Chondrocyte (in vitro differentiated cells): ENCODE measurements around the gene PDE4D. TPM values are rescaled to one million over a fixed set of nuclear protein-coding genes. Genes with fewer than 3 reads are reported as not detected.
A peak's percentile ranks its signal among the peaks of the same experiment; 100 is the strongest.

Experiments used
- DNase-seq: peaks from one replicate; pipeline ENCODE4 v3.0.0; 2021; ENCODE audit warnings: mixed read lengths, low spot score
- H3K27ac Mint-ChIP-seq: one replicate; pipeline ENCODE4 v1.8.0; 2021; ENCODE audit warnings: mild to moderate bottlenecking, moderate library complexity, mixed read lengths; ENCODE audit not compliant: unreplicated experiment
- H3K27me3 Mint-ChIP-seq: 2 replicates; pipeline ENCODE4 v1.8.0; 2021; ENCODE audit warnings: low read depth, mixed read lengths
- H3K36me3 Mint-ChIP-seq: 2 replicates; pipeline ENCODE4 v1.8.0; 2021; ENCODE audit warnings: low read depth, mixed read lengths
- H3K4me1 Mint-ChIP-seq: 2 replicates; pipeline ENCODE4 v1.8.0; 2021; ENCODE audit warnings: low read depth, mild to moderate bottlenecking, mixed read lengths
- H3K4me3 Mint-ChIP-seq: one replicate; pipeline ENCODE4 v1.8.0; 2021; ENCODE audit warnings: mild to moderate bottlenecking, moderate library complexity, mixed read lengths; ENCODE audit not compliant: unreplicated experiment
- H3K9me3 Mint-ChIP-seq: 2 replicates; pipeline ENCODE4 v1.8.0; 2021; ENCODE audit warnings: low read depth, mixed read lengths
- total RNA-seq: library from RNA; stranded (reverse); gene quantifications from 3 replicates; pipeline ENCODE4 v1.2.1, GENCODE V29; 2021
- TF ChIP-seq, protein P1 (sequence below): fragments of 200-600 bp; sonication (generic); IDR thresholded peaks from 2 replicates; pipeline ENCODE4 v1.5.0; 2021; ENCODE audit warnings: antibody characterized with exemption, mild to moderate bottlenecking, moderate library complexity

Gene PDE4D
- total RNA-seq, 1 donor from 2014 or later = 21.1 TPM

DNA sequence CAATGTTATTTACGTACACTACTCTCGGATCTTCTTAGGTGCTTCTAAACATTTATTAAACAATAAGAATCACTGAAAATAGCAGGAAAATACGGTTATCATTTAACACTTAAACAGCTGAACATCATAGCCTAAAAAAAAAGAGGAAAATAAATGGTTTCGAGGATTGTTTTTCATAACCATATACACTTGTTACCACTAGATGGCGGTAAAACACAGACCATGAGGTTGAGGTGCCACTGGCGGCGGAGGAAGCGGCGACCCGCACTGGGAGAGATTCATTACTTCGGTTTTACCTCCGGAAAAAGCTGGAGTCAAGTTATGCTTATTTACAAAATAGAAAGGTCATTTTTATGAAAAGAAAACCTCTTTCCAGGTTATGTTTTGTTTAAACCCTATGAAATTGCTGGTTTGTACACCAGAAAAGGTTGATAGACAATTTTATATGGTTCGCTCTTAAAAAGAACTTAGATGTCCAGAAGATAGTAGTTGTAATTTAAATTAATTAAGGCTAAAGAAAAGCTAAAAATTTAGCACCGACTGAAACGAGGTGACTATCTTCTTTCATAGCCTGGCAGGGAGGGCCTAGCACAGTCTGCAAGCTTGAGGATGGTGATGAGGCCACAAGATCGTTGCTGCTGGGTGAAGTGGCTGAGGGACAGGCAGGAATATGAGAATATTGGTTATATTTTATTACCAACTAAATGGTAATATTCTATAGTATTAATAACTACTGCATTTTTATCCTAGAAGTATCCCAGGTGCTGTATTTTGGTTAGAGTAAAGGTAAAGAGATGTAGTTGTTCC lies 704.9 kb downstream of the PDE4D start:
- Mint-ChIP-seq H3K27me3 (no peaks in the 10 kb centered on the region), H3K27ac (peak overlapping the region; percentile 65), H3K4me3 (peak overlapping the region; percentile 64), H3K36me3 (peaks cover 3% of the 10 kb centered on the region), H3K9me3 (no peaks in the 10 kb centered on the region), H3K4me1 (peaks cover 23% of the 10 kb centered on the region)
- TF ChIP-seq, protein P1, sequence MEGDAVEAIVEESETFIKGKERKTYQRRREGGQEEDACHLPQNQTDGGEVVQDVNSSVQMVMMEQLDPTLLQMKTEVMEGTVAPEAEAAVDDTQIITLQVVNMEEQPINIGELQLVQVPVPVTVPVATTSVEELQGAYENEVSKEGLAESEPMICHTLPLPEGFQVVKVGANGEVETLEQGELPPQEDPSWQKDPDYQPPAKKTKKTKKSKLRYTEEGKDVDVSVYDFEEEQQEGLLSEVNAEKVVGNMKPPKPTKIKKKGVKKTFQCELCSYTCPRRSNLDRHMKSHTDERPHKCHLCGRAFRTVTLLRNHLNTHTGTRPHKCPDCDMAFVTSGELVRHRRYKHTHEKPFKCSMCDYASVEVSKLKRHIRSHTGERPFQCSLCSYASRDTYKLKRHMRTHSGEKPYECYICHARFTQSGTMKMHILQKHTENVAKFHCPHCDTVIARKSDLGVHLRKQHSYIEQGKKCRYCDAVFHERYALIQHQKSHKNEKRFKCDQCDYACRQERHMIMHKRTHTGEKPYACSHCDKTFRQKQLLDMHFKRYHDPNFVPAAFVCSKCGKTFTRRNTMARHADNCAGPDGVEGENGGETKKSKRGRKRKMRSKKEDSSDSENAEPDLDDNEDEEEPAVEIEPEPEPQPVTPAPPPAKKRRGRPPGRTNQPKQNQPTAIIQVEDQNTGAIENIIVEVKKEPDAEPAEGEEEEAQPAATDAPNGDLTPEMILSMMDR = peak; percentile 99
- no peak for DNase-seq

GRCh38 chr5:59187857-59188256 lies 705.7 kb downstream of the PDE4D start:
- Mint-ChIP-seq H3K36me3 (peaks cover 3% of the 10 kb centered on the region), H3K4me1 (peaks cover 19% of the 10 kb centered on the region), H3K27me3 (no peaks in the 10 kb centered on the region), H3K4me3 (no peak overlapping the region), H3K27ac (no peak overlapping the region), H3K9me3 (no peaks in the 10 kb centered on the region)
- TF ChIP-seq, protein P1 = no peak
- no peak for DNase-seq

DNA sequence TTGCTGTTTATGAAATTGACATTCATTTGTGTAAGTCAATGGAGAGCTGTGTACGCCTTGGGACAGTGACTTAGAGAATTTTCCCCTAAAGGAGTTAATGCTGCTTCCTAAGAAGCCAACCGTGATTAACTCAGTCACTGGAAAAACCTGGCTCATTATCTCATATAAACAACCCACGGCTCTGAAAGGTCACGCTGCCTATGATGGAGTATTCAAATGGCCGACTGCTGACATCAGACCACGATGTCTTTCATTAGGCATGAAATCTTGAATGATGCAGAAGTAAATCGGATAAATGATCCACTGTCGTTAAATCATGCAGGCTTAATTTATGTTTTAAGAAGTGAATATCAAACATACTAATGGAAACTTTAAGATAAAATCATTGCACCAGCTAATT lies 706.9 kb downstream of the PDE4D start:
- Mint-ChIP-seq H3K27ac (no peak overlapping the region), H3K9me3 (no peaks in the 10 kb centered on the region), H3K4me1 (peaks cover 19% of the 10 kb centered on the region), H3K4me3 (no peak overlapping the region), H3K27me3 (no peaks in the 10 kb centered on the region), H3K36me3 (peaks cover 3% of the 10 kb centered on the region)
- DNase-seq = no peak
- TF ChIP-seq, protein P1 = no peak

- Mint-ChIP-seq H3K4me3 (no peak overlapping the region), H3K27ac (no peak overlapping the region), H3K27me3 (no peaks in the 10 kb centered on the region), H3K9me3 (no peaks in the 10 kb centered on the region), H3K4me1 (peaks cover 19% of the 10 kb centered on the region), H3K36me3 (peaks cover 3% of the 10 kb centered on the region)
- TF ChIP-seq, protein P1 = no peak
- DNase-seq = no peak
These were observed 707.7 kb downstream of the PDE4D start for GRCh38 chr5:59185757-59186385.

GRCh38 chr5:59184769-59185168 lies 708.8 kb downstream of the PDE4D start:
- H3K9me3 Mint-ChIP-seq = no peaks in the 10 kb centered on the region
- DNase-seq = no peak
- peaks cover 6% of the 10 kb centered on the region for H3K36me3 Mint-ChIP-seq
- H3K27me3 Mint-ChIP-seq = no peaks in the 10 kb centered on the region
- H3K27ac Mint-ChIP-seq = no peak overlapping the region
- H3K4me1 Mint-ChIP-seq = peaks cover 16% of the 10 kb centered on the region
- H3K4me3 Mint-ChIP-seq = no peak overlapping the region
- TF ChIP-seq, protein P1 = no peak
